Caki2 (cell line): ENCODE data around the gene TXNDC5. TPM values are rescaled to one million over a fixed set of nuclear protein-coding genes. Genes with fewer than 3 reads are reported as not detected.
"Not testable (repeated sequence)": the region's sequence is repeated elsewhere in the genome, so short reads cannot be mapped to it uniquely, and the experiment has no call there.

ENCODE experiments used
- DNase-seq: peaks from one replicate; pipeline ENCODE4 v3.0.0-alpha.2; 2015; ENCODE audit warnings: low read depth
- in situ Hi-C: cut with HindIII; loops from 2 replicates; pipeline ENCODE4 v1.10.0; 2016; ENCODE audit warnings: low sequenced_read_pairs, low pct_unique_long_range_greater_than_20kb, mixed read lengths
- total RNA-seq: library from RNA; depleted of rRNA; stranded (reverse); fragments of >200 nt; shearing (Covaris generic); gene quantifications from 2 replicates; pipeline ENCODE4 v1.2.3, GENCODE V29; 2014; ENCODE audit warnings: low replicate concordance

TXNDC5 gene
- total RNA-seq, 1 experiment from 2014 or later, result 527 TPM

DNA sequence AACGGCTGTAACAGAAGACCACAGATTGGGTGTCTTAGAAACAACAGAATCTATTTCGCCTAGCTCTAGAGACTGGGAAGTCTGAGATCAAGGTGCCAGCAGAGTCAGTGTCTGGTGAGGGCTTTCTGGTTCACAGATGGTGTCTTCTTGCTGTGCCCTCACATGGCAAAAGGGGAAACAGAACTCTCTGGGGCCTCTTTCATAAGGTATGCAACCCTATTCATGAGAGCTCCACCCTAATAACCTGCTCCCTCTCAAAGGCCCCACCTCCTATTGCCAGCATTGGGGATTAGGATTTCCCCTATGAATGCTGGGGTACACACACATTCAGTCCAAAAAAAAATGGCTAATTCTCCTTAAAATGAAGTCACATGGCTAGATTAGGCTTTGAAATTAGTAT lies 10.0 kb downstream of the TXNDC5 start:
- in situ Hi-C loops, result no loop called here
- no peak for DNase-seq

DNA sequence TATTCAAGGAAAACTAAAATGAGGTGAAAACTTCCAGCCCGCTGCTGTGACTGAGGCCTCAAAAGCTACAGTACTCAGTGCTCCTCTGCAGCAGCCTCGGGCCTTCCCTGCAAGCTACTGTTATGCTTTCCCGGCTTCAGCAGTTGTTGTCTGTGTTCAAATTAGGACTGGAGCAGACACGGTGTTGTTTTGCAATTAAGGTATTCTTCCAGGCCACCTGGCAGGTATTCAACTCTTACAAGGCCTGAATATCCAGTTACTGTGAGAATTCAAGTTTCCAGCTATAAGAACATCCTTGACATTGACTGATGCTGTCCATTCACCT lies 10.7 kb downstream of the TXNDC5 start:
- no peak for DNase-seq
- in situ Hi-C loops, result no loop called here

DNA sequence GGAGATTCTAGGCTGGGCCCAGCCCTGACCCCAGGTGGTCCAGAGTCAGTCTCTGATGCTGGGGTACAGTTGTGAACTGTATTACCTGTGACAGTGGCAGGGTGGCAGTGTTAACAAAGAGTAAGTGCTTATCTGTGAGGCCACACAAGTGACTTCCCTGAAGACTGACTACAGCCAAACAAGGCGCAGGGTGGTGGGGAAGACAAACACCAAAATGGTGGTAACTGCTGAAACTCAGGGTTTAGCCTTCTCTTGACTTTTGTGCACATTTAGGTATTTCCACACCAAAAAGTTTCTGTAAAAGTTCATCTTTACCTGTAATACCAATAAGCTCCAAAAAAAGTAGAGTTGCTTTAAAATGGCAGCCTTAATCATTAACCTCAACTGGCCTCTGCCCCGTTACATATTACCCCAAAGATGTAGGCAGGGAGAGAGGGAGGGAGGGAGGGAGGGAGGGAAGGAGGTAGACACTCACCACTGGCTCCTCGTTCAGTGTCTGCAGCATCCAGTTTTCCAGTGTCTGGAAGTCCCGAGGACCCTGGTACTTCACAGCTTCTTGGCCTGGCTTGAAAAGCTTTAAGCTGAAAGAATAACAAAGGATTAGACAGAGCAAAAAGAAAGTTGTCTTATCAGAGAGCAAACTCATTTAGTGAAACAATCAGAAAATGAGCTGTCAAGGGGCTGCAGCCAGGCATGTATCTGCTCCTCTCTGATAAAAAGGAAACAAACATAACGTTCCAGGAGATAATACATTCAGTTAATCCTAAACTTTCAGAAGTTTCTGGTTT lies 11.3 kb downstream of the TXNDC5 start:
- in situ Hi-C loops, result no loop called here

DNA sequence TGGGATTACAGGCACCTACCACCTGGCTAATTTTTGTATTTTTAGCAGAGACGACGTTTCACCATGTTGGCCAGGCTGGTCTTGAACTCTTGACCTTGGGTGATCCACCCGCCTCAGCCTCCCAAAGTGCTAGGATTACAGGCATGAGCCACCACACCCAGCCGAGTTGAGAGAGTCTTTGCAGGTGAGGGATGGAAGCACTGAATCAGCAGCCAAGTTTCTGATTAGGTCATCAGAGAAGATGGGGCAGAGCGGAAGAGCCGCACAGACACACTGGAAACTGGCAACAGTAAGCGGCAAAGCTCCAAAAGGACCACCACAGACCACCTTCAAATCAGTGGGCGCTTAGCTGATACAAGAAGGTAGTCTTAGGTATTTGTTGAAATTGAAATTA lies 12.4 kb downstream of the TXNDC5 start:
- DNase-seq, in situ Hi-C loops: not testable (repeated sequence)

More for the DNA sequence above, 11.3 kb downstream of the TXNDC5 start:
- DNase-seq, result peak; percentile 74

DNA sequence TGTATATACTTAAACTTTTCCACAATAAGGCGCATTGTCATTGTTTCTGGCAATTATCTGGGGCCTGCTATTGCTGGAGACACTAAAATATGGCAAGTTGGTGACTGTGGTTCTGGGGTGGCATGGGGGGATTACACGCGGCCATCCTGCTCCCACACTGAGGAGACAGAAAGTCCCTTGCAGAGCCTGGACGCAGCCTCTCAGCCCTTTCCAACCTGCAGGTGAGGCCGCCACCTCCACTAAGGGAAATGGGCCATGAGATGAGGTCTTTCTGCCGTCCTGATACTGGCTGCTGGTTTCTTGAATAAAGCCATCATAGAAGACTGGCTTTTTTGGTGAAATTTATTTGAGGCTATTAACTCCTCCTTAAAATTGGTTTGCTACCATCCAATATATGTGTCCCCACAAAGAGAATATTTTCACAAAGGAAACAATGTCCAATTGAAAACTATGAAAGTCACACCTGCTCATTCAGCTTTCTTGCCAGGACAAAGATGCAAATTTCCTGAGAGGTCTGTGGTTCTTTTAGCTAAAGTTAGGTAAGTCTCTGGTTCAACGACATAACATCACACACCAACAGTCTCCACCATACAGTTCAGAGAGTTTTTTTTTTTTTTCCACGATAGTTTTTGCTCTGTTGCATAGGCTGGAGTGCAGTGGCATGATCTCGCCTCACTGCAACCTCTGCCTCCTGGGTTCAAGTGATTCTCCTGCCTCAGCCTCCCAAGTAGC lies 13.0 kb downstream of the TXNDC5 start:
- in situ Hi-C loops, result no loop called here
- DNase-seq, result no peak

DNA sequence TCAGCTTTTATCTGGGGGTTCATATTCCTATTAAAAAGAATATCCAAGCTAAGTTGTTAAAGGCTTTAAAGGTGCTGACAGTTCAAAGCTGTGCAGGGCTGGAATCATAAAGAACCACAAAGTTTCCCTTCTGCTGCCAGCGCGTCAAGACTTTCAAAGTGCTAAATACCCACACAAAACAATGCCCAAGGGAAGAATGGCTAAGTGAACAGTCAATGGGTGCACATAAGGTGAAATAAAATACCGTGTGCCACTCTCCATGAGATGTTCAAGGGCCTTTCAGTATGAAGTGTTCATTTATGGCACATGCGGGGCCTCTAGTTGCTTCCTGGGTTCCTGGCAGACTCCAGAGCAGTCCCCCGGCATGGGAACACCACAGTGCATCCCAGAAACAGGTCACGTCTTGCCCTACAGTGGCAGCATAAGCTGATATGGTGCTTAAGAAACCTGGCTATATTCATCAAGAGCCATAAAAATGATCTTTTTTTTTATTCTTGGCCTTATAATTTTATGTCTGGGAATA lies 14.1 kb downstream of the TXNDC5 start:
- no peak for DNase-seq
- in situ Hi-C loops, result no loop called here

DNA sequence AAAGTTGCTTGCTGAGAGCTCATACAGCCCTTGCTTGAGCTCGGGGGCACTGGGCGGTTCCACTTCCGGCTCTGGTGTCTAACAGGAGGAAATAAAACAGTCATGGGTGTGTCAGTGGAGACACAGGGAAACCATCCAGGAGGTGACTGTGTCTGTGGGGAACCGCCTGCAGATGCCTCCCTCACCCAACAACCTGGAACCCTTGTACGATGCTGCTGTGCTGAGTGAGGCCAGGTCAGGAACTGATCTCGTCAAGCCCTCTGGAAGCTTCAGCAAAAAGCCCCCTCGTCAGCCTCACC lies 15.5 kb downstream of the TXNDC5 start:
- DNase-seq, result no peak
- in situ Hi-C loops, result no loop called here

DNA sequence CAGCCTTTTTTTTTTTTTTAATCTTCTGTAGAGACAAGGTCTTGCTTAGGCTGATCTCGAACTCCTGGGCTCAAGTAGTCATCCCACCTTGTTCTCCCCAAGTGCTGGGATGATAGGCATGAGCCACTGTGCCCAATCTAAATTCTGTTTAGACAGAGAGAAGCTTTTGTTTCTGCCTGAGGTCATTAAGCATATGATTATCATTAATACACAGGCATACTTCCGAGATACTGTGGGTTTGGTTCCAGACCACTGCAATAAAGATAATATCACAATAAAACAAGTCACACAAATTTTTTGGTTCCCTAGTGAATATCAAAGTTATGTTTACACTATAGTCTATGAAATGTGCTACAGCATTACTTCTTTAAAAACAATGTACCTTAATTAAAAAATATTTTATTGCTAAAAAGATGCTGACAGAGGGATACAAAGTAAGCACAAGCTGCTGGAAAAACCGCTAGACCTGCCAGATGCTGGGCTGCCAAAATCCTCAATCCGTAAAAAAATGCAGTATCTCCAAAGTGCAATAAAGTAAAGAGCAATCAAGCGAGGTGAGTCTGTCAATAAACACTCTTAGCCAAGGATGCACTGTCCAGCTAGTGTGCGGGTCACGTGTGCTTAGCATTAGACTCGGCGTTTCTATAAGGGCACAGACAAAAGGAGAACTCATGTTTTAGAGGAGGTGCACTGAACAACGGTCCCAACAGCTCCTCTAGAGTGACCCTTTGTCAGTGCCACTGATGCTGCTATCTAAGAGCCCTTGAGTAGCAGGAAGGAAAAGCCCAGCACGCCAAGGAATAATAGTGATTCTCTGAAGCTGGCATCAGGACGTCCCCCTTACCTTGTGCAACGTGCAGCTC lies 16.1 kb downstream of the TXNDC5 start:
- in situ Hi-C loops, result no loop called here

DNA sequence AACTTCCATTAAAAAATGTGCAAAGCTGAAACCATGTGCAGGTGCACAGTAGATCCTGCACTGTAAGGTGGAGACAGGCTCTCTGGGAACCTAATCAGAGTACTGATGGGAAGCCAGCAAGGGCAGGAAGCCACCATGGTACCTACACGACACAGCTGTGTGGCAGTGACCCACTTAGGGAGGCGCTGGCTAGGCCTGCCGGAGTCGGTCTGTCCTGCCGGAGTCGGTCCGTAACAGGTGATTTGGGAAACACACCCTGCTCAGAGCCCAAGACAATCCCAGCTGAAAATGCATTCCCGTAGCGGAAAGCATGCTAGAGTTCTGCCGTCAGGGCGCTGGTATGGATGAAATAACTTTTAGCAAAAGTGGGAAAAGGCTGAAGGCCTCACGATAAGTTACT lies 17.2 kb downstream of the TXNDC5 start:
- DNase-seq, result no peak
- in situ Hi-C loops, result no loop called here

More for the DNA sequence above, 16.1 kb downstream of the TXNDC5 start:
- no peak for DNase-seq

DNA sequence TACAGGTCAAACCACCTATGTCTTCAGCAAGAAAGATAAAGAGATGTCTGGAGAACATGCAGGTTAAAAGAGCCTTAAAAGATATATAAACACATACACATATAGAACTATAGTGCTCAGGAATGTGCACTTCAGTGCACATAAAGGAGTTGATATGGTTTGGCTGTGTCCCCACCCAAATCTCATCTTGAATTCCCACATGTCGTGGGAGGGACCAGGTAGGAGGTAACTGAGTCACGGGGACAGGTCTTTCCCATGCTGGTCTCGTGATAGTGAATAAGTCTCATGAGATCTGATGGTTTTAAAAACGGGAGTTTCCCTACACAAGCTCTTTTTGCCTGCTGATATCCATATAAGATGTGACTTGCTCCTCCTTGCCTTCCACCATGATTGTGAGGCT lies 18.2 kb downstream of the TXNDC5 start:
- in situ Hi-C loops, DNase-seq: not testable (repeated sequence)

DNA sequence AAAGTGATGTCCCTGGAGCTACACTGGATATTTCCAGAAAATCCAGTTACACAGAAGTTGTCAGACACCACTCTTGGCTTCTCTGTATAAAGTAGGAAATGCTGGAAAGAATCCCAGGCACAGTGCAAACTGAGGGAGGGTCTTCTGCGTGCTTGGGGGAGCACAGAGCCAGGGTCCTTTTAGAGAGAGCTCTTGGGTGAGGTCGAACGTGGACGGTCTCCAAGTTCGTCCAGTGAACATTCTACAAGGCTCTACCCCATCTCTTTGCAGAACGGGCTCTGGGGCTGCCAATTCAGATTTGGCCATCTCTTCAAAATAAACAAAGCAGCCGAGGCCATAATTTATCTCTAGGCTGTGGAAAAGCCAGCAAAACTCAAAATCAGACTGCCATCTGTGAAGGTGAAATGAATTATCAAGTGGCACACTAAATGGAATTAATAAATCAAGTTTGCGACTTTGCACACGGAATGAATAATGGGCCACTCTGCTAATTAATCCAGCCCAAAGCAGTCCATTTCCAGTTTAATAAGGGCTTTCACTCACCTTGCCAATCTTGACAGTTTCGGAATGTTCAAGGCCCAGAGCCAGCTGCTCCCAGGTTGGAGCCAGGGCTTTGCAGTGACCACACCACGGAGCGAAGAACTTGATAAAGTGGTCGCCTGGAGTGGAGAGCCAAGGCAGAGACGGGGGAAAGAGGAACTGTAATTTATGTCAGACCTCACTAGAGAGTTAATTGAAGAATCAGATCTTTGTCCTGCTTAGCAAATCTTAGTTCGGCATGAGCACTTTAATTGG lies 19.3 kb downstream of the TXNDC5 start:
- DNase-seq, result no peak
- in situ Hi-C loops, result no loop called here

DNA sequence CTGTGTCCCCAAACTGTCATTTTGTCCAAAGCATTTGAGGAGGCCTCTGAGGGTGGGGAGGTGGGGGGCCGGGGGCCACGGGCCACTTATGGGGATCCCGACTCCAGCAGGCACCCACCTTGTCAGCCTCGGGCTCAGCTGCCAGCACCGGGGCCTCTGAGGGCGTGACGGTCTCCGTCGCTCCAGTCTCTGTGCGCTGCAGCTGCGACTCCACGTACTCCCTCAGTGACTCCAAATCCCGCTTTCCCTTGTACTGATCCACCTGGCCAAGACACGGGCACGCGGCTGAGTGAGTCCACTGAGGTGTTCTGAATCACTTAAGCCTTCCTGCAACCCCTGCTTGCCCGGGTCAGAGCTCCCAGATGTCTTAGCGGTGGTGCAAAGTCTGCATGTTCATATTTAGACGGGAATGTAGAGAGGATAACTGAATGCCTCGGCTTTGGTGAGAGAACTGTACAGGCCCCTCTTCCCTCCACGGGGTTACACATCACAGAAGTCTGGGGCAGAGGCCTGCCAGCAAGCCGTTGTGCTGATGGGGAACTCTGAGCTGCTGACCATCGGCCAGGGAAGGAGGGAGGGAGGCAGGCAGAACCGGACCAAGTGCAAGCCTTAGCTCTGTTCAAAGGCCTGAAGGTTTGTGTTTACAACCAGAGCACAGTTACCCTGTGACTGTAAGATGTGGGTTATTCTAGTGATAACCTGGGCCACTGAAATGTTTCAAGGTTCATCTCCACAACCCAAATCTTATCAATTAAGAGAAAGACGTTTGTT lies 21.8 kb downstream of the TXNDC5 start:
- in situ Hi-C loops, result no loop called here

DNA sequence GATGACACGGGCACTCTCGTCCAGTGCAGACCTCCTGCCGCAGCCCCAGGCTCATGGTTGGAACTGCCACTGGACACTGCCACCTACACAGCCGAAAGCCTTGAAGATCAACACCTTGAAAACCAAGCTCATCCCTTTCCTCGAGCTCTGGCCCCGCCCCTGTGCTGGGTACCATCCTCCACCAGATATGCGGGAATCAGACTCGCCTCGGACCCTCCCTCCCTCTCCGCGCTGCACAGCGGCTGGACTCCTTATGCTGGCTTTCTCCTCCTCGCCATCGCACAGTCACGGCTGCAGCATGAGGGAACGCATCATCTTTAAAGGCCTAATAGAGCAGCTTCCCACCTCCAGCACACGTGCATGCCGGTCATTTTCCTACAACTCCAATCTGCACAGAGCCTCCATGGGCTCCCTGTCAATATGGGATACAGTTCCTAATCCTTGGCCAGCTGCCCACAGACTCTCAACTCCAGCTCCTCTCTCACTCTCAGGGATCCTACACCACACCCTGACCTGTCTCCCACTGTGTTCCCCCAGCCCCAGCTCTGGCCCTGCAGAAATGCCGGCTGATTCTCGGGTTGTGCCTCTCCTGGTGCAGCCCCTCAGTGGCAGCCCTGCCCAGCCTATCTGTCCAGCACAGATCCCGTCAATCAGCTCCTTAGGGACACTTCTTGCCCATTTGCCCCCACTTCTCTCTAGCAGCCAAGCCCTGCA lies 23.2 kb downstream of the TXNDC5 start:
- in situ Hi-C loops, result no loop called here
- no peak for DNase-seq

More for the DNA sequence above, 21.8 kb downstream of the TXNDC5 start:
- no peak for DNase-seq

DNA sequence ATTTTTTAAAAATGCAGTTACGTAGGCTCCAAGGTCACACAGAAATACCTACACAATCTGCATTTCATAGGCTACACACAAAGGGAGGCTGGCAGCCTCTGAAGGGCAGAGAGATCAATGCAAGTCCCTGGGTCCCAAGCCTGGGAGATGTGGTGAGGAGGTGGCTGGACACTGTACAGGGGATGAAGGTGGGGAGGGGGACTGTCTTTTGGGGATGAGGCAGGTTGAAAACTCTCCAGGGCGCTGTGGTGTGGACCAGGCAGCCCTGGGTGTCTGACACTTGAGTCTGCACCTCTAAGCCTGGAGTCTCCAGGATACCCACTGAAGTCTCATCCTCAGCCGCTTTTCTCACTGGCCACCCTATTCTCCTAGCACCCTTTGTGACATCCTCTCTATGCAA lies 24.5 kb downstream of the TXNDC5 start:
- in situ Hi-C loops, result no loop called here
- DNase-seq, result no peak

DNA sequence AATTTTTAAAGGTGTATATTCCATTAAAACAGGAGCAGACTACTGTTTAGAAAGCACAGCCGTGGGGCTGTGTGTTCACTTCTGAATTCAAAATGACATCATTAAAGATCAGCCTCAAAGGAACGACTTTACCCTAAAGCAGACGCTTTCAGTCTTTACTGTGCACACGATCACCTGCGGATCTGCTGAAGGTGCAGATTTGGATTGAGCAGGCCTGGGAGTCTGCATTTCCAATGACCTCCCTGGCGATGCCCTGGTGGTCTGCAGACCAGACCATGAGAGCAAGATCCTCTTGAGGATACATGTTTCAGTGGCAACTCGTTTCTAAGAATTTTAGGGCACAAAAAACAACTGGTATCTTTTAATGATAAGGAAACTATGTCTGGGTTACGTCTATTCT lies 27.2 kb downstream of the TXNDC5 start:
- in situ Hi-C loops, result no loop called here
- DNase-seq, result no peak

DNA sequence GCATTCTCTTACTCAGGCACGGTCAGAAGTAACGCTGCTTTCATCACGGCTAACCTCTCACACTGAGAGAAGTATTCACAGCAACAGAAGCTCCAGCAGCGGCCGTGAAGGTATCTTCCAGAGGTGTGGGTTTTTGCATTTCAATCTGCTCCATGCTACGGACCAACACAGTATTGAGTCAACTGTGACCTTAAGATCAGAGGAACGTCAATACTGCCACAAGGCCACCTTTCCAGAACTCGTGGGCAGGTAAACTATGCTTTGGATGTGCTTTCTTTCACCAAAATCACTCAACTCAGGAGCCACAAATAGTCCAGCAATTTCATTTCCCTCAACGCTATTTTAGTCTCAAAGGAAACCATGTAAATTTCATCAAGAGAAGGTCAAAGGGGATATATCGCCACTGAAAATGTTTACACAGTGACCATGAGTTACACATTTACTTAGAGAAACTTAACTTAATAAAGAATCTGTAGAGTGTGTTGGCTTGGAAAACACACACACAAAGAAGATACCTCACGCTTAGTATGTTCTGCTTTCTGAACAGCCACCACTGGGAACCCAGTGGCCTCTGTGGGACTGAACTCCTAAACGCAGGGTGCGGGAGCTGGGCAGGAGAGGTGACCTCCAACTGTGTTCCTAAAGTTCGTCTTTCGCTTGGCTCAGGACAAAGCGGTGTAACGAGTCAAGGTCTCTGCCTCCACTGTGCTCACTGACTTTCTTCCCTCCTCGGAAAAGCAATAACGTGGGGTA lies 27.9 kb downstream of the TXNDC5 start:
- peak; percentile 50 for DNase-seq

More for the DNA sequence above, 27.9 kb downstream of the TXNDC5 start:
- in situ Hi-C loops, result no loop called here
